ENCODE measurements around the gene SPAG9. TPM values are rescaled to one million over a fixed set of nuclear protein-coding genes. Genes with fewer than 3 reads are reported as not detected.
A peak's percentile ranks its signal among the peaks of the same experiment; 100 is the strongest.

SPAG9 gene
- total and polyA plus RNA-seq, 2 of the 8 experiments (the other 6 are each of a cell fraction or from before 2014, with no cell fraction given) = 9.8 to 63.8 TPM

DNA sequence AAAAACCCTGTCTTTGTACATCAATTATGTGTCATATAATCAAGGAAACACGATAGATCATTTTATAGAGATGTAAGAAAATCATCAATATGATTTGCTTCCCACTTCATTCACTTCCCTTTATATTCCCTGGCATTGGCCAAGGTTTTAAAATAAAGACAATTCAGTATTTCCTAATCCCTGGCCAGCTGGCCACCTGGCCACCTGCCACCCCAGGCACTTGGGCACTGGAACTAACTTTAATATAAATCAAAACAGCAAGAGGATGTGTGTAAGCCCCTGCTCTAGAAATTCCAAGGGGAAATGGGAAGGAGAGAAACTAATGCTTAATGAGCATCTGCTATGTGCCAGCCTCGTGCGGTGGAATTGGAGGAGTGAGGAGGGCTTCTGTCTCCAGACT lies 195.9 kb downstream of the SPAG9 start:
- H2BK15ac ChIP-seq (ENCODE audit: low read length) = 0 out of 2 replicates have a peak overlapping the region, but pooled peaks have one; percentile 40
- H3K14ac ChIP-seq (ENCODE audit: insufficient read length) = no peak overlapping the region
- no peak overlapping the region for H2AFZ ChIP-seq (ENCODE audit: low read length)
- H2BK120ac ChIP-seq (replicated peaks; ENCODE audit: low read depth, low read length) = no peak overlapping the region
- H3K23ac ChIP-seq (ENCODE audit: insufficient read length) = no peak overlapping the region
- H4K20me1 ChIP-seq (replicated peaks in 1 of 2; ENCODE audit: control insufficient read depth in 1 of 2, insufficient read depth in 2 of 2, low read length in 2 of 2) = no peaks in the 10 kb centered on the region
- no peak overlapping the region for H2BK12ac ChIP-seq (ENCODE audit: low read depth, low read length)
- CTCF ChIA-PET (ENCODE audit: partially characterized antibody) = interaction anchor here (1.0 to 4.1 kb wide), 7 partner anchors 9 to 141 kb away, joined by 3 to 11 read pairs (median 5); no protein-coding TSS in a partner anchor
- H3K18ac ChIP-seq (ENCODE audit: extremely low read depth, low read length) = no peak overlapping the region
- H3K4me2 ChIP-seq (ENCODE audit: insufficient read depth in 1 of 2, low read depth in 2 of 2, low read length in 2 of 2) = no peak overlapping the region
- H3K23me2 ChIP-seq (ENCODE audit: low read depth, low read length) = no peaks in the 10 kb centered on the region
- peaks cover 0 to 2% (median under 1%) of the 10 kb centered on the region in 4 experiments; a peak in 1 of 7 replicates for H3K27me3 ChIP-seq (replicated peaks in 1 of 4; ENCODE audit: control insufficient read depth in 3 of 4, extremely low read depth in 1 of 4, insufficient read depth in 3 of 4, low read length in 3 of 4)
- H4K8ac ChIP-seq (ENCODE audit: extremely low read depth, insufficient read depth, low read length) = no peak overlapping the region
- POLR2A ChIA-PET (ENCODE audit: partially characterized antibody) = interaction anchor here (0.9 to 4.4 kb wide), 5 partner anchors 8 to 59 kb away, joined by 3 to 33 read pairs (median 6); partner anchors contain the start of gene TOB1
- no peak overlapping the region for H4K91ac ChIP-seq (replicated peaks; ENCODE audit: insufficient read length, low read length)
- DNase-seq (ENCODE audit: low read depth in 1 of 2, low spot score in 2 of 2) = no peak
- H4K5ac ChIP-seq (ENCODE audit: insufficient read length, low read depth, low read length) = no peak overlapping the region
- H3K56ac ChIP-seq (replicated peaks; ENCODE audit: insufficient read length, low read depth, low read length) = no peak overlapping the region
- no peak overlapping the region for H3K4ac ChIP-seq (replicated peaks; ENCODE audit: insufficient read length, low read depth, low read length)
- H3K79me1 ChIP-seq (ENCODE audit: low read depth, low read length) = no peaks in the 10 kb centered on the region
- no peak overlapping the region for H2BK5ac ChIP-seq (ENCODE audit: low read depth, low read length)
- H3K9ac ChIP-seq (replicated peaks in 1 of 4; ENCODE audit: extremely low read depth in 1 of 4, low read depth in 3 of 4, low read length in 3 of 4) = no peak overlapping the region
- H2AK5ac ChIP-seq (ENCODE audit: low read depth, low read length) = no peak overlapping the region
- no peaks in the 10 kb centered on the region for H3K79me2 ChIP-seq (ENCODE audit: control insufficient read depth in 1 of 2, insufficient read depth in 2 of 2, low read length in 2 of 2)
- TF ChIP-seq NANOG (IDR thresholded peaks at IDR 0.05; ENCODE audit: insufficient read depth, low read depth, low read length, poor library complexity, severe bottlenecking) (no peak), USF2 (IDR thresholded peaks at IDR 0.05; ENCODE audit: low read length) (no peak), POU5F1 (IDR thresholded peaks at IDR 0.05; ENCODE audit: low read depth, low read length) (no peak), CHD1 (IDR thresholded peaks at IDR 0.05; ENCODE audit: low read depth, low read length) (no peak), GABPA (IDR thresholded peaks at IDR 0.05; ENCODE audit: borderline replicate concordance, insufficient read depth, low read length) (no peak), PHF8 (conservative IDR thresholded peaks at IDR 0.05; ENCODE audit: low read depth, low read length) (no peak)
- TF ChIP-seq, protein P1, sequence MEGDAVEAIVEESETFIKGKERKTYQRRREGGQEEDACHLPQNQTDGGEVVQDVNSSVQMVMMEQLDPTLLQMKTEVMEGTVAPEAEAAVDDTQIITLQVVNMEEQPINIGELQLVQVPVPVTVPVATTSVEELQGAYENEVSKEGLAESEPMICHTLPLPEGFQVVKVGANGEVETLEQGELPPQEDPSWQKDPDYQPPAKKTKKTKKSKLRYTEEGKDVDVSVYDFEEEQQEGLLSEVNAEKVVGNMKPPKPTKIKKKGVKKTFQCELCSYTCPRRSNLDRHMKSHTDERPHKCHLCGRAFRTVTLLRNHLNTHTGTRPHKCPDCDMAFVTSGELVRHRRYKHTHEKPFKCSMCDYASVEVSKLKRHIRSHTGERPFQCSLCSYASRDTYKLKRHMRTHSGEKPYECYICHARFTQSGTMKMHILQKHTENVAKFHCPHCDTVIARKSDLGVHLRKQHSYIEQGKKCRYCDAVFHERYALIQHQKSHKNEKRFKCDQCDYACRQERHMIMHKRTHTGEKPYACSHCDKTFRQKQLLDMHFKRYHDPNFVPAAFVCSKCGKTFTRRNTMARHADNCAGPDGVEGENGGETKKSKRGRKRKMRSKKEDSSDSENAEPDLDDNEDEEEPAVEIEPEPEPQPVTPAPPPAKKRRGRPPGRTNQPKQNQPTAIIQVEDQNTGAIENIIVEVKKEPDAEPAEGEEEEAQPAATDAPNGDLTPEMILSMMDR (IDR thresholded peaks at IDR 0.05; ENCODE audit: control extremely low read depth in 1 of 3, insufficient read depth in 1 of 3, low read depth in 1 of 3, low read length in 3 of 3) = no peak
- H3K4me3 ChIP-seq (ENCODE audit: extremely low read depth in 1 of 4, insufficient read depth in 2 of 4, low read depth in 3 of 4, low read length in 4 of 4) = no peak overlapping the region
- no peak overlapping the region for H2BK20ac ChIP-seq (ENCODE audit: low read length)
- no peaks in the 10 kb centered on the region for H3K36me3 ChIP-seq (ENCODE audit: control insufficient read depth in 2 of 4, insufficient read depth in 4 of 4, low read length in 3 of 4)
- no peak overlapping the region for H3K27ac ChIP-seq (ENCODE audit: low read depth, low read length)
- H3K9me3 ChIP-seq (ENCODE audit: insufficient read depth in 2 of 2, low read depth in 1 of 2, low read length in 1 of 2) = no peaks in the 10 kb centered on the region
- no peak for FAIRE-seq
- H3K4me1 ChIP-seq (replicated peaks in 1 of 4; ENCODE audit: control insufficient read depth in 3 of 4, insufficient read depth in 4 of 4, low read length in 3 of 4) = peaks cover 2 to 19% (median 8%) of the 10 kb centered on the region in 4 experiments; a peak in 6 of 7 replicates
- WGBS, 2 experiments (ENCODE audit: extremely low coverage in 1 of 2, insufficient coverage in 1 of 2, insufficient read length in 1 of 2, insufficient replicate concordance in 2 of 2, low coverage in 1 of 2, low lambda C conversion rate in 2 of 2, missing lambda C conversion rate in 1 of 2) = 85% methylated on average over 3 of the region's 3 CpGs; no CpG with 5 or more reads in 1 of the 2 experiments

Data from H1 (cell line).